MCF 10A (cell line): ENCODE results near the gene SEMA4D. TPM values are rescaled to one million over a fixed set of nuclear protein-coding genes. Genes with fewer than 3 reads are reported as not detected.

Experiments used
- BruUV-seq: library from RNA; stranded (reverse); fragments of 400-500 nt; replicated peaks from 2 replicates; lab custom pipeline; 2021; lab: Mats Ljungman, UMichigan
- CTCF ChIA-PET: fragments of 300-600 bp; sonication (Branson Sonifier 250); formaldehyde crosslinking; extraction: SDS; loops from one replicate; lab custom pipeline; 2021; ENCODE audit warnings: antibody characterized with exemption, inconsistent platforms; lab: Yijun Ruan, JAX
- POLR2A ChIA-PET: fragments of 300-600, 350-650 bp; sonication (Branson Sonifier 250); formaldehyde crosslinking; extraction: SDS; loops from one replicate; lab custom pipeline; 2020; ENCODE audit warnings: antibody characterized with exemption, inconsistent platforms; lab: Yijun Ruan, JAX
- DNase-seq: peaks from one replicate; pipeline ENCODE4 v3.0.0-alpha.2; 2018; ENCODE audit not compliant: unreplicated experiment
- H3K27ac Mint-ChIP-seq: one replicate; pipeline ENCODE4 v1.8.0; 2022; ENCODE audit warnings: mild to moderate bottlenecking, low read depth, mixed read lengths; ENCODE audit not compliant: unreplicated experiment
- H3K27me3 Mint-ChIP-seq: one replicate; pipeline ENCODE4 v1.8.0; 2022; ENCODE audit warnings: mixed read lengths; ENCODE audit not compliant: insufficient read depth, unreplicated experiment
- H3K36me3 Mint-ChIP-seq: one replicate; pipeline ENCODE4 v1.8.0; 2022; ENCODE audit warnings: mild to moderate bottlenecking, moderate library complexity, mixed read lengths; ENCODE audit not compliant: insufficient read depth, unreplicated experiment
- H3K4me1 Mint-ChIP-seq: one replicate; pipeline ENCODE4 v1.8.0; 2022; ENCODE audit warnings: mixed read lengths; ENCODE audit not compliant: insufficient read depth, unreplicated experiment
- H3K4me3 Mint-ChIP-seq: one replicate; pipeline ENCODE4 v1.8.0; 2022; ENCODE audit warnings: mild to moderate bottlenecking, moderate library complexity, mixed read lengths; ENCODE audit not compliant: unreplicated experiment
- H3K9me3 Mint-ChIP-seq: one replicate; pipeline ENCODE4 v1.8.0; 2022; ENCODE audit warnings: mixed read lengths; ENCODE audit not compliant: unreplicated experiment
- CTCF ChIP-seq: fragments of 200-600 bp; IDR thresholded peaks from one replicate; pipeline ENCODE4 v1.8.0; 2022; ENCODE audit warnings: antibody characterized with exemption, mild to moderate bottlenecking; ENCODE audit not compliant: unreplicated experiment
- intact Hi-C: fragments of 100-400 bp; cut with micrococcal nuclease; formaldehyde crosslinking; loops from 2 replicates; pipeline ENCODE4 v1.14.1; 2022
- total RNA-seq: library from RNA; stranded (reverse); gene quantifications from 2 replicates; pipeline ENCODE4 v1.2.3, GENCODE V29; 2022

SEMA4D gene
- total RNA-seq, 1 experiment from 2014 or later, result 4.2 TPM

- intact Hi-C loops, result no loop called here
- Mint-ChIP-seq H3K4me3 (no peak overlapping the region), H3K4me1 (no peaks in the 10 kb centered on the region), H3K36me3 (no peaks in the 10 kb centered on the region), H3K27ac (no peak overlapping the region), H3K27me3 (no peaks in the 10 kb centered on the region), H3K9me3 (no peaks in the 10 kb centered on the region)
- TF ChIP-seq CTCF, result no peak
- ChIA-PET CTCF (no interaction called here), POLR2A (no interaction called here)
- DNase-seq, result no peak
- no TSS peak for BruUV-seq
Observed at GRCh38 chr9:89486681-89487080, 11.2 kb downstream of the SEMA4D start.

GRCh38 chr9:89484475-89485404 lies 13.2 kb downstream of the SEMA4D start:
- intact Hi-C loops, result no loop called here
- Mint-ChIP-seq H3K27me3 (no peaks in the 10 kb centered on the region), H3K4me3 (no peak overlapping the region), H3K9me3 (no peaks in the 10 kb centered on the region), H3K4me1 (no peaks in the 10 kb centered on the region), H3K36me3 (no peaks in the 10 kb centered on the region), H3K27ac (no peak overlapping the region)
- no TSS peak for BruUV-seq
- POLR2A ChIA-PET, result no interaction called here
- CTCF ChIA-PET, result interaction anchor here (0.6 kb wide), 1 partner anchor 61 kb away, joined by 3 read pairs; no protein-coding TSS in a partner anchor
- no peak for DNase-seq
- TF ChIP-seq CTCF, result no peak

GRCh38 chr9:89483592-89484474 lies 14.1 kb downstream of the SEMA4D start:
- no TSS peak for BruUV-seq
- H3K36me3 Mint-ChIP-seq, result no peaks in the 10 kb centered on the region
- no peaks in the 10 kb centered on the region for H3K27me3 Mint-ChIP-seq
- no peak for TF ChIP-seq CTCF
- ChIA-PET CTCF (interaction anchor here (0.8 kb wide), 1 partner anchor 55 kb away, joined by 3 read pairs; no protein-coding TSS in a partner anchor), POLR2A (no interaction called here)
- intact Hi-C loops, result no loop called here
- DNase-seq, result no peak
- no peaks in the 10 kb centered on the region for H3K4me1 Mint-ChIP-seq
- H3K4me3 Mint-ChIP-seq, result no peak overlapping the region
- no peak overlapping the region for H3K27ac Mint-ChIP-seq
- H3K9me3 Mint-ChIP-seq, result no peaks in the 10 kb centered on the region

- Mint-ChIP-seq H3K36me3 (no peaks in the 10 kb centered on the region), H3K9me3 (no peaks in the 10 kb centered on the region), H3K4me3 (no peak overlapping the region), H3K27me3 (no peaks in the 10 kb centered on the region), H3K4me1 (no peaks in the 10 kb centered on the region), H3K27ac (no peak overlapping the region)
- intact Hi-C loops, result no loop called here
- BruUV-seq, result no TSS peak
- ChIA-PET POLR2A (no interaction called here), CTCF (interaction anchor here (0.8 kb wide), 1 partner anchor 56 kb away, joined by 3 read pairs; no protein-coding TSS in a partner anchor)
- no peak for TF ChIP-seq CTCF
- no peak for DNase-seq
Observed at GRCh38 chr9:89482901-89483361, 15.0 kb downstream of the SEMA4D start.
